Middle frontal gyrus (tissue), 1 donor: Measurements from ENCODE around the gene PAPPA2.
"Not testable (repeated sequence)": the region's sequence is repeated elsewhere in the genome, so short reads cannot be mapped to it uniquely, and the experiment has no call there.

Source experiments
- DNase-seq: peaks from one replicate; pipeline ENCODE4 v3.0.0-alpha.2; 2015; ENCODE audit warnings: low spot score; ENCODE audit errors: extremely low spot score

Gene PAPPA2

DNA sequence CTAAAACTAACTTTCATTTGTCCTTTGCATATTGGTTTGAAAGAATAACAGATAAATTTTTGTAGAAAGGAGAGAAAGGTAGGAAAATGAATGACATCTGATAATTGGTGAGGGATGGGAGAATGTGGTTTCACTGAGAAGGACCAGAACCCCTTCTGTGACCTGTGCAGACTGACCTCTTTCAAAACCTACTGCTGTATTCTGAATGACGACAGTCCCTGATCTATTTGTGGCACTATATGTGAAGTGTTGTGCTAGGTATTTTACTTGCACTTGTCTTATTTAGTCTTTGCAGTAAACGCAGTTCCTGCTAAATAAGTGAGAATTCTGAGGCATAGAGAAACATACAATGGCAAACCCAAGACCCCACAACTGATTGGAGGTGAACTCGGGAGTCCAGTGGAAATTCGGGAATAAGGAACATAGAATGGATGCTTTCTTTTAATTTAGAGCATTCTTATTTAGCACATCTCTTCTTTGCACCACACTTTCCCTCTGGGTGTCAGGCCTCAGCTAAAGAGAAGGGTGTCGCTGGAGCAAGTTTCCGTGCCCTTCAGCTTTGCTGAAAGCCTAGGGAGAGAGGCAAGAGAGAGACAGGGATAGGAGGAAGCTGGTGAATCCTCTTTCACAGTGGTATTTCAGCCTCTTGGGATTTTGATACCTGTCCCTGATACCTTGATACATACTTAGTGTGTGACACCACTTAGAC lies 230.2 kb downstream of the PAPPA2 start:
- DNase-seq, result no peak

DNA sequence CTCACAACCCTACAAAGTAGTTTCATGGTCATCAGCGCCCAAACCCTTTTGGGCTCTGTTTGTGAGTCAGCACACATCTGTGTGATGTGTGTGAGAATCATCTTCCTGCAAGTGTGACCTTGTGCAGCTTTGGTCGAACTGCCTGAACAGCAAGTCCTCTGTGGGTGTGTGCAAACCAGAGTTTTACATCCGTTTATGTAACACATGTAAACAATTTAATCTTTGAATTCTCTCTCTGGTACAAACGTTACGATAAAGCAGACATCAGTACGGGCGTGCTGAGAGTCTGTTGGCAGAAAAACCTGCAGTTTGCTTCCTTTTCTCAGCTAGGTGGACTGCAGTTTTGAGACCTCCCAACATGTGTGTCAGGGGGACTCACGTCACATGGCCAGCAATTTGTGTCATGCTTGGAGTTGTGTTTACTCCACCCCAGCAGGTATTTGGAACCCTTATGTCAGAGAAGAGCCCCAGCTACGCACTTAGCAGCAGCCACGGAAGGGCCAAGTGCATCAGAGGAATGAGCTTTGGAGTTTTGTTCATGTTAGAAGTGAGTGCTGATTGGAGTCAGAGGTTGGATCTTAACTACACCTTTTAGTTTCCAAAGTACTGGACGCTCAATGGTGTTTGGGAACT lies 230.8 kb downstream of the PAPPA2 start:
- DNase-seq, result no peak

DNA sequence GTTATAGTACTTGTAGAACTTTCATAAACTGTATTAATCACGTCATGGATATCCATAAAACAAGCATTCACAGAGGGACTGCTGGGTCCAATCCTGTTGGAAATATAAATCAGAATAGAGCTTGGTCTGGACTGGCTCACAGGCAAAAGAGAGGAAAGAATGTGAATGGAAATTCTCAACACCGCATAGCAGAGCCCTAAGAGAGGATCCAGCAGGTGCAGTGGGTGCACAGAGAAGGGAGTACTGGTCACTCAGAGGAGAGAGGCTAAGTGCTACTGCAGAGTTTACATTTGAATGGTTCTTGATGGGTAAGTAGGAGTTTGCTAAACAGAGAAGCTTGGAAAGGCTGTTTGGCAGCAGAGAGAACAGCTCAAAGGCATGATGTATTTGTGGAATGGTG lies 231.7 kb downstream of the PAPPA2 start:
- no peak for DNase-seq

DNA sequence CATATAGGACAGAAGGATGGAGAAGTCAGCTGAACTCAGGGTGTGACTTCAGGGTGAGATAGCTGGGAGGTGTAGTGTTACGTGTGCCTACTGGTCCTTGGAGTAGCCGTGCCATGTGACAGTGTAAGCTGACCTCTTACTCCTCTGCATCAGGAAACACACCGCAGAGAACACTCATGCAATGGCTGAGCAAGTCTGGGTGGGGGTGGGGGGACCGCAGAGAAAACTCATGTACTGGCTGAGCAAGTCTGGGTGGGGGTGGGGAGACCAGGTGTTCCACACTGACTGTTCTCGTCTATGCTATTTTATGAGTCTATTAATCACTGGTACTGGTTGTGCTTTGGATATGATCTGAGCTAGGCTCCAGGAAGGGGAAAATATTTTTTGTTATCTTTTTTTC lies 233.1 kb downstream of the PAPPA2 start:
- no peak for DNase-seq

DNA sequence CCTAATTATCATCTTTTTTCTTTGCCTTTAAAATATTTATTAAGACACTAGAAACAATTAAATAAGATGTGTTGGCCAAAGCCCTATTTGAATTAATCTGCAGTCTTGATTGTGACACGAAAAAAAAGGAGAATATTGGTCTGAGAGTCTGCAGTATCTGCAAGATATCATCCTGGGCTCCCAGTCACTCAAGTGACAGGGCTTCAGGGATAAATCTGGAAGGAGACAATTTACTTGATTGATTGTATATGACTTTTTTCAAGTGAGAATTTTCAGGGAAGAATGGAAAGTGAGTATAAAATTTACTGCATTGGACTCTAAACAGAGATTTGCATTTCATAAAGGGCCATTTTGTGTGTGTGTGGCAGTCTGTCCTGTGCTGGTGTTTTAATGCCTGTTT lies 233.7 kb downstream of the PAPPA2 start:
- DNase-seq, result no peak

DNA sequence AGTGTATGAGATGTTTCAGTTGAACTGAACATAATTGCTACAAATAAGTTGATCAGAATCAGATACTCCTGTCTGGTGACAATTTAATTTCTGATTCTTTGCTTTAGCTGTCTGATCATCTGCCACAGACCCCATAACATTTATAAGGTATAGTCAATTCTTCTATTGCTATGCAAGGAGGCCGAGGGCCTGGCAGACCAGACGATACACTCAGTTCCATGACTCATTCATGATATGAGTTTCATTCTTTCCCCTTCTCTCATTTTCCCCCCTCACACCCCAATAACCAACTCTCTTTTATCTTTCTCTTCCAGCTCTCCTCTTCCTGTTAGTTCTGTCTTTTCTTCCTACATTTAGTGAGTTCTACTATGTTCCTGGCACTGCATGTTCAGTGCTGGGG lies 236.8 kb downstream of the PAPPA2 start:
- DNase-seq, result no peak

DNA sequence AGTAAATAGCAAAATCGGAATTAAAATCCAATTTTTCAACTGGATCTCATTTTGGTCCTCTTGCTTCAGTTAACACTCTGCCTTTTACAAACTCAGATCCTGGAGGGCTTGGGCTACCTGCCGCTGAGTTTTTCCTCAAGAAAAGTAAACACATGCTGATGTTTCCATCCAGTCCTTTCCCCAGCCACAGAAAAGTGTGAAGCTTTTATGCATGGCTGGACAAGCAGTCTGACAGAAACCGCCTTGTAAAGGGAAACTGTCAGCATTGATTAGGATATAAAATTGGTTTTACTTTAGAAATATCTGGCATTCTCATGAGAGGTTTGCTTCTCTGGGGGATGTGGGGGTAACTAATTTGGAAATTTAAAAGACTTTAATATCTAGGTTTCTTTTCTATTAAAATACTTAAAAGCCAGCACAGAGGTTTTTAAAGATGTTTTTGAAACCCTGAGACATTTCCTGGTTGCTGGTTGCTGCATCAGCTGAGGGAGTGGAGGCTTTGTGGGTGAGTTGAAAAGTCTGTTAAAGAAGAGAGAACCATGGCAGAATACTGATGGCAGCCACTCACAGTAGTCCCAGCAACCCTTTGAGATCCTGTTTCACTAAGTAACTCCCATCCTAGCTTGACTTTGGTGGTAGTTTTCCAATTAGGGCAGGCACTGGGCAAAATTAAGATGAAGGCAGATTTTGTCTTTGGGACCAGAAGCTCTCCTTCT lies 238.3 kb downstream of the PAPPA2 start:
- DNase-seq, result no peak

DNA sequence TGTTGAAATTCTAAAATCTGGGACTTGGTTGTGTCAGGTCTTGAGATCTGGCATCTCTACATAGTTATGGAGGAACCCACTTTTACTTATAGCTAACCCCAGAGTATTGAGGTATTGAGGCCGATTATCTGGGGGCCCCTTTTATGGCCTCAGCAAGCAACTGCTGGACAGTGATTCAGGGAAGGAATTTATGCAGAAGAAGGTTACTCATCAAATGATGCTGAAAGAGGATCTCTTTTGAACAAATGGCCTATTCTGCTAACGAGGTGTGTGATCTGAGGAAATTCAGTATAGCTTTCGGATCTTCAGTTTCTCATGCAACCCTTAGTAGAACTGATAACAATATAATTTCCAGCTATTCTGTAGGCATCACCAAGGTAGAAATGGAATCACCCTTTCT lies 239.9 kb downstream of the PAPPA2 start:
- DNase-seq, result no peak

DNA sequence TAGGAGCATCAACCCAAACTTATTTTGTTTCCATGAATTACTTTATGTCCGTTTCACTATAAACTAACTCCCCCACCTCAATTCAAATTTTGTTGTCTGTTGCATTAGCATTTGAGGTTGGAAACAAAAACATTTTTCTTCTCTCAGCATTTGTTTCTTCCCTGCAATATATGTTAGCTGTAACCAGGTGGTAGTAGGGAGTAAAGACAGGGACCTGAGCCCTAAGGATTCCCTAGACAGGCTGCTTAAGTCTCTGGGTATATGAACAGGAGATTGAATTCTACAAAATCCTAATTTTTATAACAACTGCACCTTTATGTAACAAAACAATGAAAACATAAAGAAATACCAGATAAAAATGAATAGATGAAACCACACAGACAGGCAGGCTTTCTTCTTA lies 242.6 kb downstream of the PAPPA2 start:
- DNase-seq, result no peak

DNA sequence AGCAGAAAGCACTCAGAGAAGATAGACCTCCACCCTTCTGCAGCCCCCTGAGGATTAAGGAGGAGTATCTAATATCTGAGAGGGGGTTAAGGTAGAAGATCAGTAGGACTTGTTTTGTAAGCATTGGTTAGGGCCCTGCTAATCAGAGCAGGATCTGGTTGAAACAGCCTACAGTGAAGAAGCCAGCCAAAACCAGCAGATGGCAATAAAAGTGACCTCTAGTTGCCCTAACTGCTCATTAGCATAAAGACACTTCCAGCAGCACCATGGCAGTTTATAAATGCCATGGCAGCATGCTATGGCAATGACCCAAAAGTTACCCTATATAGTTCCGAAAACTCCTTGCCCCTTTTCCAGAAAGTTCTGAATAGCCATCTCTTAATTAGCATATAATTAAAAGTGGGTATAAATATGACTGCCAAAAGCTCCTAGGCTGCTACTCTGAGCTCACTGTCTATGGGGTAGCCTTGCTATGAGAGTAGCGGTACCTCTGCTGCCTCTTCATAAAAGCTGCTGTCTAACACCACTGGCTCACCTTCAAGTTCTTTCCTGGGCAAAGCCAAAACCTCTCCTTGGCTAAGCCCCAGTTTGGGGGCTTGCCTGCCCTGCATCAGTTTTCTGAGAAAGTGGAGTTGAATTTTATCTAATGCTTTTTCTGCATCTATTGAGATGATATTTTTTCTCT lies 254.2 kb downstream of the PAPPA2 start:
- DNase-seq, result no peak

DNA sequence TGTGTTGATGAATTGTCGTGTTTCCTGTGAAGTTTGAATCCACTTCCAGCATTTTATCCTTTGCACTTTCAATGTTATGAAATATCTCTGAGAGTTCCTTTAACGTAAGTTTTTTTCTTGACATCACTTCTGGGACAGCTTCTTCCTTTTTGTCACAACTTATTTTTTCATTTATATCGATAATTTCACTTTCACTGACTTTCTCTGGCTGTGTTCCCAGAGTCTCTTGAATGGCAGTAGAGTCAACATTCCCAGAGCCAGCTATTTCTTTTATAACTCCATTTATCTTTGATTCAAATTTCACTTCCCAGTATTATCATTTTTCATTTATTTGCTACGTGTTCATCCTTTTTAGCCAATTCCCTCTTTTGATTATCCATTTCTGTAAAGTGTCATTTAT lies 256.5 kb downstream of the PAPPA2 start:
- no peak for DNase-seq

DNA sequence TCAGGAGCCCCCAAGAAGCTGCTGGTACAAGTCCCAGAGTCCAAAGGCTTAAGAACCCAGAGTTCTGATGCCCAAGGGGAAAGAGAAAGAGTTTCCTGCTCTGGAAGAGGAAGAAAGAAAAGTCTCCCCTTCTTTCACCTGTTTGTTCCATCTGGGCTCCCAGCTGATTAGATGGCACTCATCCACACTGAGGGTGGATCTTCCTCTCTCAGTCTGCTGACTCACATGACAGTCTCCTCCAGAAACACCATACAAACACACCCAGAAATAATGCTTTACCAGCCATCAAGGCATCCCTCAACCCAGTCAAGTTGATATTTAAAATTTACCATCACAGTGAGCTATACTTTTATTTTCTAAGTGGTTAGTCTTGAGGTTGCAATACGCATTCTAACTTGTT lies 257.9 kb downstream of the PAPPA2 start:
- DNase-seq, result no peak

DNA sequence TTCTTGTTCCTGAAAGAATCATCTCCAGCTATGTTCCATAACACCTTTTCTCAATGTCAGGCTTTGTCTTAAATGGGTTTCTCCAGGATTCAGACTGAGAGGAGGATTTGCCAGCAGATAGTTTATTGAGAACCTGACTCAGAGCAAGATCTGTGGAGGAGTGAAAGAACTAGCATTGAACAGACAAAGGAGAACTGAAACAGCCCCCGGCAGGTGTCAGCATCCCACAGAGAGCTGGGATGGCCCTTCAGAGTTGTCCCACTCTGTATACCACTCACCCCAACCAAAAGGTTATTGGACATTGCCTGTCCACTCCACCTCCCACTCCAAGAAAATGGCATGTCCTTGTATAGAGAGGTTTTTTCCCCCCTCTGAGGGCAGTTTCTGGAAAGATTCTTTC lies 270.7 kb downstream of the PAPPA2 start:
- DNase-seq, result no peak

DNA sequence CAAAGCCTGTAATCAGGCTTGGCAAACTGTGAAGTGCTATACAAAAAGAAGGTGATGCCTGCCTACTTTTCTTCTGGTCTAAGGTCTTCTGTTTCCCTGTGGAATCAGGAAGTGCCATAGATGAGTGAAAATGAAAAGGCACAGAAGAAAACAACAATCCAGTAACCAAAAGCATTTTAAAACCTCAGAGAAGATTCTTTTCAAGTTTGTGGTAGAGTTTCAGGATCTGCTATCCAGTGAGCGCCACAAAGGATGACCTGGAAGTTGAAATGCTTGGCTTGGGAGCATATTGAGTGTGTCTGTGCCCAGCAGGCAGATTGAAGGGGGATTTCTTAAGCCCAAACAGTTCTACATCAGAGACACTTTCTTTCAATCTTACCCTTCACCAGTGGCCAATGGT lies 272.2 kb downstream of the PAPPA2 start:
- no peak for DNase-seq

DNA sequence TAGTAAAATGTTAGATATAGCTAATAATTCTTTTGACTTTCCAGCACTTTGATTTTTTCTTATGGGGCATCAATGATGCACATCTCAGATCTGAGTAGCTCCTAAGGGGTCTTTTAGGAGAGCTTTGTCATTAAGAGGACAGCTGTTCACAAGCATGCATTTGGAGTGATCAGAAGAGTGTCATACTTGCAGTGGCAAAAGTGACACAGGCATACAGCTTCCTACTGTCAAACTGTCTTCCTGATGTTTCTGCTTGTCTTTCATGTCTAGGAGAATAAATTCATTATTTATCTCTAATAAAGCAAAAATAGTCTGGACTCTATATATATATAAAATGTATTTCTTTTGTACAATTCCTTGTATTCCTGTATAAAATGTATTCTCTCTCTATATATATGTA lies 273.0 kb downstream of the PAPPA2 start:
- DNase-seq, result no peak

DNA sequence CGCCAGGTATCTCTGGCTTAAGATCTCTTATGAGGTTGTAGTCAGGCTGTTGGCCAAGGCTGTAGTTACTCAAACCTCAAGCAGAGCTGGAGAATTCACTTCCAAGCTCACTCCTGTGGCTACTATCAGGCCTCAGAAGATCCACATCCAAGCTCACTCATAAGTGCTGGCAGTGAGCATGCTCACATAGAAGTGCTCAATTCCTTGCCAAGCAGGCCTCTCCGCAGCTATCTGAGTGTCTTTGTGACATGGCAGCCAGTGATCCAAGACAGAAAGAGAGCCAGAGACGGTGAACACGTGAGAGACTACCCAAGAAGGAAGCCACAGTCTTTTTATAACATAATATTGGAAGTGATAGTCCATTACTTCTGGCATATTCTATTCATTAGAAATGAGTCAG lies 278.2 kb downstream of the PAPPA2 start:
- no peak for DNase-seq

DNA sequence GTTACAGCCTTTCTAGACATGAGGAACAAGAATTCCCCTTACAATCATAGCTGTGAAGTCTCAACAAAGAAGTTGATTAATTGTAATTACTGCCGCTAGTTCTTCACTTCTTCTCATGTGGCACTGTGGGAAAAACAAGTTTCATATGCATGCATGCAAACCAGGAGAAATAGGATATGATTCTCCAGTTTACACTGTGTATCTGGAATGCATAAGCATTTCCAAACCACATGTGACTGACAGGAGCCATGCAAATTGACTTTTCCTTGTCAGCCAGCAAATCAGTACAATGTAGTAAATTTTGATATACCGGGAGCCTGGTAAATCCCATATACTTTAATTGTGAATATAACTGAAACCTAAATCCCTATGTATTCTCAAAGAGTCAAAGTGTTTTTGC lies 279.3 kb downstream of the PAPPA2 start:
- no peak for DNase-seq

DNA sequence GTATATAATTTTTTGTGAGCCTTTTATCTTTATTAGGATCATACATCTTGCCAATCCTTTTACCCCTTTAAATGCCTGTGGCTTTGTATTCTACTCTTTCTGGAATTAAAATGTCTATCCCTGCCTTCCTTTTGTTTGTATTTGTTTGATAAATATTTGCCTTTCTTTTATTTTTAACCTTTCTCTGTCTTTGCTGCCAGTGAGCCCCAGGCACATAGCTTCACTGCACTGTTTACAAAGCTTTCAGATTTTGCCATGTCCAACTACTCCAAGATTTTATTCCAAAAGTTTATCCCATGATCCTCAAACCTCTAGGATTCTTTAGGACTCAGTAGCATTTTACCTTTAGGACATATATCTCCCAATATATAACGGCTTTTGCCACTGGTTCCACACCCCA lies 281.2 kb downstream of the PAPPA2 start:
- no peak for DNase-seq

DNA sequence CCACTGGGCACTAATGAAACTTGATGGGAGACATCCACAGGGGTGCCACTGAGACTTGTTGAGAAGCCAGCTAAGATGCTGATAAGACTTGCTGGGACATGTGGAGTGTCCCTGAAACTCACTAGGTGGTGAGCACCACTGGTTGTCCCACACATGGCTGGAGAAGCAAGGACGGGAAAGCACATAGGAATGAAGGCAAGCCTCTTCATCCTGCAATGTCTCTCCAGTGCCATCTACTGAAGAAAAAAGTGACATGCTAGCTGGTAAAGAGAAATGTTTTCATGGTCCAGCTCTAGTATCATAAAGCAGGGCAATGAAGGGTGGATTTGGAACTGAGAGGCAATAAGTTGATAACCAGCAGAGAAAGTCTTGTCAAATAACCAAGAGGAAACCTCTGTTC lies 283.0 kb downstream of the PAPPA2 start:
- no peak for DNase-seq

DNA sequence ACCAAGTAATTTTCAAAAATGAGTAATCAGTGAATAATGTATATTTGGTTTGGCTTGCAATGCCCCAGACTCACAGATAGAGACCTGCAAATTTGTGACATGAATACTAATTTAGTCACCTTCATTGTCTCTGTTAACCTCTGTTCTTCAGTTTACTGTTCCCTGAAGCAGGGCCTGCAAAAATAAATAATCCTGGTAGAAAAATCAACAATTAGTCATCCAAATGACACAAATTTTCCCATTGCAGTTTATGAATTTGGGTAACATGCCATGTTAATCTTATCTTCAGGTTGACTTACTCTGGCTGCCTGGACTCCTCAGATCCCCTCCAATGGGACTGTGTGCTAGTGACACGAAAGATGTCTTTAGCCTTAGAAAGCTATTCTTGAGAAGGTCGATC lies 289.5 kb downstream of the PAPPA2 start:
- no peak for DNase-seq

DNA sequence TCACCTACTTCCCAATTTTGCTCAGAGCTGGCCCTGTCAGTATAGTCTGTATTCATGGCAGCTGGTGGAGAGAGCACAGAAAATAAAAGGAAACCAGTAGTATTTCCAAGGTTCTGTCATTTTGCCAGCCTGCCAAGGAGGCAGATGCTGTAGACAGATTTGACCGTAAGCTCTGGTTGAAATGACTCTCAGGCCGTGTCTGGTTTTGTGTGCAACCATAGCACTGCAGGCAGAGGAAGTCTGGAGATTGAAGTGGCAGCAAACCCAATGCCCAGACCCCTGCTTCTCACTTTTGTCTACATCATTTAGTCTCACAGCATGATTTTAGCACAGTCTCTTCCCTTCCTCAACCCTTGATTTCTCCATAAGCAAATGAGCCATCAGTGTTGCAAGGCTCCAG lies 291.7 kb downstream of the PAPPA2 start:
- no peak for DNase-seq

DNA sequence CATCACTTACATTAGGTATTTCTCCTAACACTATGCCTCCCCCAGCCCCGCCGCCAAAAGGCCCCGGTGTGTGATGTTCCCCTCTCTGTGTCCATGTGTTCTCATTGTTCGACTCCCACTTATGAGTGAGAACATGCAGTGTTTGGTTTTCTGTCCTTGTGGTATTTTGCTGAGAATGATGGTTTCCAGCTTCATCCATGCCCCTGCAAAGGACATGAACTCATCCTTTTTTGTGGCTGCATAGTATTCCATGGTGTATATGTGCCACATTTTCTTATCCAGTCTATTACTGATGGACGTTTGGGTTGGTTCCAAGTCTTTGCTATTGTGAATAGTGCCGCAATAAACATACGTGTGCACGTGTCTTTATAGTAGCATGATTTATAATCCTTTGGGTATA lies 293.8 kb downstream of the PAPPA2 start:
- DNase-seq, result not testable (repeated sequence)
